HEK293 (cell line): Measurements from ENCODE around the gene RNPS1.

Experiments
- CTCF ChIA-PET: fragments of 350-600 bp; formaldehyde crosslinking; extraction: SDS; loops from one replicate; lab custom pipeline; 2021; ENCODE audit warnings: antibody characterized with exemption; lab: Yijun Ruan, JAX
- POLR2A ChIA-PET: fragments of 300-600 bp; formaldehyde crosslinking; extraction: SDS; loops from one replicate; lab custom pipeline; 2020; ENCODE audit warnings: antibody characterized with exemption, inconsistent platforms; lab: Yijun Ruan, JAX
- H3K27ac ChIP-seq: fragments of 200-500 bp; sonication (Bioruptor generic); 2 replicates; pipeline ENCODE4 v1.5.1; 2014; ENCODE audit warnings: low read depth, low read length, control low read depth, inconsistent platforms; ENCODE audit errors: extremely low read depth
- H3K36me3 ChIP-seq, 2 experiments: fragments of 200-500 bp in 1 of 2; sonication (Bioruptor generic) in 1 of 2; 1 replicate in 1 of 2; 2 replicates in 1 of 2; pipeline ENCODE4 v1.5.1; 2014 to 2017; ENCODE audit warnings: inconsistent platforms in 2 of 2, low read length in 2 of 2; ENCODE audit not compliant: control insufficient read depth in 2 of 2, insufficient read depth in 1 of 2
- H3K4me1 ChIP-seq: fragments of 200-500 bp; sonication (Bioruptor generic); 2 replicates; pipeline ENCODE4 v1.5.1; 2014; ENCODE audit warnings: mild to moderate bottlenecking, low read length, inconsistent platforms; ENCODE audit not compliant: control insufficient read depth, insufficient read depth
- H3K4me3 ChIP-seq: 2 replicates; pipeline ENCODE4 v1.5.1; 2011; ENCODE audit warnings: low read depth, mild to moderate bottlenecking, control low read depth, low read length, moderate library complexity
- H3K9me3 ChIP-seq: fragments of 200-500 bp; sonication (Bioruptor generic); 2 replicates; pipeline ENCODE4 v1.5.1; 2014; ENCODE audit warnings: low read depth, low read length, inconsistent platforms; ENCODE audit not compliant: control insufficient read depth, insufficient read depth
- GFI1B ChIP-seq: fragments of 450-650 bp; formaldehyde crosslinking; IDR thresholded peaks from 2 replicates; pipeline ENCODE4 v1.5.1; 2016; ENCODE audit warnings: missing biosample characterization, missing genetic modification characterization
- HIC1 ChIP-seq: fragments of 450-650 bp; formaldehyde crosslinking; IDR thresholded peaks from 2 replicates; pipeline ENCODE4 v1.5.1; 2016; ENCODE audit warnings: missing biosample characterization, missing genetic modification characterization
- KLF16 ChIP-seq: fragments of 450-650 bp; formaldehyde crosslinking; IDR thresholded peaks from 2 replicates; pipeline ENCODE4 v1.5.1; 2017; ENCODE audit warnings: missing biosample characterization, missing genetic modification characterization
- KLF9 ChIP-seq: fragments of 450-650 bp; formaldehyde crosslinking; IDR thresholded peaks from 2 replicates; pipeline ENCODE4 v1.5.1; 2016; ENCODE audit warnings: missing biosample characterization, missing genetic modification characterization, low read depth
- OSR2 ChIP-seq: fragments of 450-650 bp; formaldehyde crosslinking; IDR thresholded peaks from 2 replicates; pipeline ENCODE4 v1.5.1; 2016; ENCODE audit warnings: missing biosample characterization, missing genetic modification characterization
- PRDM6 ChIP-seq: fragments of 450-650 bp; formaldehyde crosslinking; IDR thresholded peaks from 2 replicates; pipeline ENCODE4 v1.5.1; 2017; ENCODE audit warnings: missing biosample characterization, missing genetic modification characterization
- SETDB1 ChIP-seq: IDR thresholded peaks from one replicate; pipeline ENCODE4 v1.6.1; 2017; ENCODE audit warnings: mild to moderate bottlenecking, low read length, moderate library complexity, mixed read lengths; ENCODE audit not compliant: insufficient read length
- ZFP3 ChIP-seq: fragments of 450-650 bp; formaldehyde crosslinking; IDR thresholded peaks from 2 replicates; pipeline ENCODE4 v1.5.1; 2016; ENCODE audit warnings: low read depth, missing biosample characterization, missing genetic modification characterization
- ZFP37 ChIP-seq: fragments of 450-650 bp; formaldehyde crosslinking; IDR thresholded peaks from 2 replicates; pipeline ENCODE4 v1.5.1; 2016; ENCODE audit warnings: missing biosample characterization, missing genetic modification characterization
- ZFP69B ChIP-seq: fragments of 450-650 bp; formaldehyde crosslinking; IDR thresholded peaks from 2 replicates; pipeline ENCODE4 v1.5.1; 2016; ENCODE audit warnings: missing biosample characterization, missing genetic modification characterization
- ZNF112 ChIP-seq: fragments of 450-650 bp; formaldehyde crosslinking; IDR thresholded peaks from 2 replicates; pipeline ENCODE4 v1.5.0; 2017; ENCODE audit warnings: missing biosample characterization, missing genetic modification characterization
- ZNF140 ChIP-seq: fragments of 450-650 bp; formaldehyde crosslinking; IDR thresholded peaks from 2 replicates; pipeline ENCODE4 v1.5.1; 2016; ENCODE audit warnings: missing biosample characterization, missing genetic modification characterization
- ZNF146 ChIP-seq: fragments of 450-650 bp; formaldehyde crosslinking; IDR thresholded peaks from 2 replicates; pipeline ENCODE4 v1.5.1; 2016; ENCODE audit warnings: missing biosample characterization, missing genetic modification characterization
- ZNF2 ChIP-seq: fragments of 450-650 bp; formaldehyde crosslinking; IDR thresholded peaks from 2 replicates; pipeline ENCODE4 v1.5.1; 2016; ENCODE audit warnings: missing biosample characterization, missing genetic modification characterization
- ZNF324 ChIP-seq: fragments of 450-650 bp; formaldehyde crosslinking; IDR thresholded peaks from 2 replicates; pipeline ENCODE4 v1.5.1; 2016; ENCODE audit warnings: missing biosample characterization, missing genetic modification characterization
- ZNF362 ChIP-seq: fragments of 450-650 bp; formaldehyde crosslinking; IDR thresholded peaks from 2 replicates; pipeline ENCODE4 v1.5.1; 2016; ENCODE audit warnings: missing biosample characterization, missing genetic modification characterization
- ZNF561 ChIP-seq: fragments of 450-650 bp; IDR thresholded peaks from 2 replicates; pipeline ENCODE4 v1.5.1; 2018; ENCODE audit warnings: missing biosample characterization, missing genetic modification characterization, borderline replicate concordance
- ZNF629 ChIP-seq: fragments of 450-650 bp; formaldehyde crosslinking; IDR thresholded peaks from 2 replicates; pipeline ENCODE4 v1.5.1; 2017; ENCODE audit warnings: missing biosample characterization, missing genetic modification characterization
- ZNF639 ChIP-seq: fragments of 450-650 bp; formaldehyde crosslinking; IDR thresholded peaks from 2 replicates; pipeline ENCODE4 v1.5.1; 2016; ENCODE audit warnings: missing biosample characterization, missing genetic modification characterization
- ZNF768 ChIP-seq: fragments of 450-650 bp; formaldehyde crosslinking; IDR thresholded peaks from 2 replicates; pipeline ENCODE4 v1.5.1; 2018; ENCODE audit warnings: missing biosample characterization, mild to moderate bottlenecking, missing genetic modification characterization
- ZSCAN16 ChIP-seq: fragments of 450-650 bp; formaldehyde crosslinking; IDR thresholded peaks from 2 replicates; pipeline ENCODE4 v1.5.1; 2016; ENCODE audit warnings: missing biosample characterization, missing genetic modification characterization
- ZSCAN18 ChIP-seq: fragments of 450-650 bp; formaldehyde crosslinking; IDR thresholded peaks from 2 replicates; pipeline ENCODE4 v1.5.1; 2016; ENCODE audit warnings: missing biosample characterization, missing genetic modification characterization

The RNPS1 gene

GRCh38 chr16:2244301-2244700 is 23.6 kb downstream of the RNPS1 start (continued):
- TF ChIP-seq PRDM6 (tag by site-specific recombination) (no peak), OSR2 (tag by site-specific recombination) (no peak), ZFP3 (tag by site-specific recombination) (no peak)

GRCh38 chr16:2243781-2244180 is 24.1 kb downstream of the RNPS1 start:
- Histone ChIP-seq H3K27ac (no peak overlapping the region), H3K9me3 (no peaks in the 10 kb centered on the region), H3K4me1 (no peaks in the 10 kb centered on the region), H3K4me3 (no peak overlapping the region), H3K36me3 (peaks cover 16 to 63% of the 10 kb centered on the region in 2 experiments; a peak in 2 of 3 replicates)
- CTCF ChIA-PET = interaction anchor here (0.7 kb wide), 1 partner anchor 914 kb away, joined by 5 read pairs; no protein-coding TSS in a partner anchor
- TF ChIP-seq ZNF112 (tag by site-specific recombination) (no peak), ZNF146 (tag by site-specific recombination) (no peak), ZNF561 (no peak), SETDB1 (no peak), ZNF2 (tag by site-specific recombination) (no peak), ZNF362 (no peak), GFI1B (tag by site-specific recombination) (no peak), ZFP37 (tag by site-specific recombination) (no peak), KLF16 (no peak), KLF9 (tag by site-specific recombination) (no peak), ZNF639 (tag by site-specific recombination) (no peak), ZNF629 (tag by site-specific recombination) (no peak), ZNF324 (tag by site-specific recombination) (no peak), ZSCAN16 (tag by site-specific recombination) (no peak), HIC1 (tag by site-specific recombination) (no peak), ZNF140 (tag by site-specific recombination) (no peak), ZNF768 (tag by site-specific recombination) (no peak), ZSCAN18 (no peak), ZFP69B (tag by site-specific recombination) (no peak)
- POLR2A ChIA-PET = interaction anchor here (1.1 kb wide), 1 partner anchor 18 kb away, joined by 3 read pairs; no protein-coding TSS in a partner anchor
